GM19025 (cell line): ENCODE measurements around the gene TGDS.

Experiments used
- ATAC-seq: cut with Tn5 transposase; IDR thresholded peaks from one replicate; pipeline ENCODE4 v1.9.1; 2021; ENCODE audit warnings: mild to moderate bottlenecking, low read depth, moderate library complexity; ENCODE audit not compliant: unreplicated experiment

Gene TGDS

GRCh38 chr13:94601446-94602431 is 5.8 kb upstream of the TGDS start, which contains the start of gene GPR180:
Gene GPR180 (plus strand): TSS chr13:94601857. CDS start chr13:94601928, 71 bp downstream.
- peak; percentile 99 for ATAC-seq

- ATAC-seq: no peak
These were observed 3.9 kb upstream of the TGDS start for GRCh38 chr13:94599877-94600276.

DNA sequence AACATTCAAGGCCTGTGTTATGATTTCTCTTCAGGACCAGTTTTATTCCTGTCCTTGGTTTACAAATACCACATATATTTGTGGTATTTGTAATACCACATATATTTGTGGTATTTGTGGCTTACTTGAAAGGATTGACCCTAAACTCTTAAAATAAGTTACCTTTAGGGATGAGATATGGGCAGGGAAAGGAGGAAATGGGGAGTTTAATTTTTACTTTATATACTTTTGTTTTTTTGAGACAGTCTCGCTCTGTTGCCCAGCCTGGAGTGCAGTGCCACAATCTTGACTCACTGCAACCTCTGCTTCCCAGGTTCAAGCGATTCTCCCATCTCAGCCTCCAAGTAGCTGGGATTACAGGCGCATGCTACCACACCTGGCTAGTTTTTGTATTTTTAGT is 2.3 kb upstream of the TGDS start:
- no peak for ATAC-seq

- ATAC-seq: no peak
These were observed 621 bp upstream of the TGDS start for GRCh38 chr13:94596575-94596971.

DNA sequence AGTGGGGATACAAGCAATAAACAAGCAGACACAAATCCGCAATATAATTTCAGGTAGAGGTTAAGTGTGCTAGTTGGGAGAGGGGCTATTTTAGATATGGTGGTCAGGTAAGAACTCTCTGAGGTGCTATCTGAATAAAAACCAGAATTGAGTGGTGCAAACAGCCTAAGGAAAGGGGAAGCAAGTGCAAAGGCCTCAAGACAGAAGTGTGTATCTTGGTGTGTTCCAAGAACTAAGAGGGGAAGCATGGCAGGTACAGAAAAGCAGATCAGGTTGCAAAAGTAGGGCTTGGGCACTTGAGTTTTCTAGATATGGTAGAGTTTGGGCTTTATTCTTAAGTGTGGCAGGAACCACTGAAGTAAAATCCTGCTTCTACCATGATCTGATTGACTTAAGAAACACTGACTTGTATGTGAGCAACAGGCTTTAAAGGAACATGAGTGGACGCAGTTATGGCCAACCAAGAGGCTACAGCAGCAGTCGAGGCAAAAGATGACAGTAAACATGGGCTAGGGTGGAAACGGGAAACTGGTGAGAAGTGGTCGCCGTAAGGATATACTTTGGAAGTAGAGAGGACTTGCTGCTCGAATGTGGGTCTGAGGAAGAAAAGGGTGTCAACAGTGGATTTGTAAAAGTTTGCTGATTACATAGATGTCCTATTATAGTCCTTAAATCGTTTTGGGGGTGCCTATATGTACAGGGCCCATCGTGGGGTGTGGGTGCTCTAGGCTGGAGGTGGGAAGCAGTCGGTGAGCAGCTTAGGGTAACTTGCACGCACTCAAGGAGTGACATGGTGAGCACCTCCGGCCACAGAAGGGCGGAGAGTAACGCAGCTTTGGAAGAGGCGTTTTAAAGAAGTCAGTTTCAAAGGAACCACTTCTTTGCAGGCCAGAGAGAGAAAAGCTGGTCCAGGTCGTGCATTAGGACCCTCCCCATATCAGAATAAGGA is 677 bp downstream of the TGDS start:
- ATAC-seq: peak; percentile 33

GRCh38 chr13:94590744-94591143 is 5.2 kb downstream of the TGDS start:
- ATAC-seq: no peak

- ATAC-seq: no peak
These were observed 7.4 kb downstream of the TGDS start for GRCh38 chr13:94588541-94588940.

GRCh38 chr13:94586371-94586770 is 9.6 kb downstream of the TGDS start:
- no peak for ATAC-seq

- ATAC-seq: no peak
These were observed 10.3 kb downstream of the TGDS start for GRCh38 chr13:94585543-94586101.

DNA sequence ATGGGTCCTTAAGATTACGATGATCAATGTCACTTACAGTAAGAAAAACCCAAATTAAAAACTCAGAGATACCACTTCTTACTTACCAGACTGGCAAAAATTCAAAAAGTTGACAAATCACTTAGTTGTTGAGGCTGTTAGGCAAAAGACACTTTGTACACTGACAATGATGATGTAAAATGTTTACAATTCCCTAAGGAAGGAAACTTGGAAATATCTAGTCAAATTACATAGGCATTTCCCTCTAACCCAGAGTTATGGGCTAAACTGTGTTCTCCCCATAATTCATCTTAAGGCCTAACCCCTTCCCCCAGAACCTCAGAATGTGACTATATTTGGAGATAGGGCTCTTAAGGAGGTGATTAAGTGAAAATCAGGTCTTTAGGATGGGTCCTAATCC is 12.0 kb downstream of the TGDS start:
- ATAC-seq: no peak

- ATAC-seq: no peak
These were observed 16.9 kb downstream of the TGDS start for GRCh38 chr13:94579063-94579462.

GRCh38 chr13:94569615-94570014 is 26.3 kb downstream of the TGDS start:
- no peak for ATAC-seq

DNA sequence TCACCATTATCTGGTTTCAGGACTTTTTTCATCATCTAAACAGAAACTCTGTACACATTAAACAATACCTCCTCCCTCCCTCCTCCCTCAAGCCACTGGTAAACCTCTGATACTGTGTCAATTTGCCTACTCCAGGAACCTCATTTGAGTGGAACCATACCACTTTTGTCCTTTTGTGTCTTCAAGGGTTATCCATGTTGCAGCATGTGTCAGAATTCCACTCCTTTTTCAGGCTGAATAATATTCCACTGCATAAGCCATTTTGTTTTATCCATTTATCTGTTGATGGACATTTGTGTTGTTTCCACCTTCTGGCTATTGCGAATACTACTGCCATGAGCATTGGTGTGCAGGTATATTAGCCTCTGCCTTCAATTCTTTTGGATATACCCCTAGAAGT is 27.5 kb downstream of the TGDS start:
- ATAC-seq: no peak

DNA sequence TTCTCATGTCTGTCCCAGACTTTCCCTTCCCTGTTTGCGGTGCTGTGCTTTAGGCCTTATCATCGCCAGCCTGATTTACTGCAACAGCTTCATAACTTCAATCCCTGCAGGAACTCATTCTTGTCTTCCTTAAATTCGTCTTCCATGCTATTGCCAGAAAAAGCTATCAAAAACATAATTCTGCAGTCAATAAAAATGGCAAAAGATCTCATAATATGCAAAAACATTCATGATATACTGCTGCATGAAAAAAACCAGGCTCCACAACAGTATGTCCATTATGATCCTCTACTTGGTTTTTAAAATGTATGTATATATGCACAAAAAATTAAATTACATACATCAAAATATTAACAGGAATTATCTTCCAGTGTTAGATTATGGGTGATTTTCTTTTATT is 28.4 kb downstream of the TGDS start:
- ATAC-seq: no peak

DNA sequence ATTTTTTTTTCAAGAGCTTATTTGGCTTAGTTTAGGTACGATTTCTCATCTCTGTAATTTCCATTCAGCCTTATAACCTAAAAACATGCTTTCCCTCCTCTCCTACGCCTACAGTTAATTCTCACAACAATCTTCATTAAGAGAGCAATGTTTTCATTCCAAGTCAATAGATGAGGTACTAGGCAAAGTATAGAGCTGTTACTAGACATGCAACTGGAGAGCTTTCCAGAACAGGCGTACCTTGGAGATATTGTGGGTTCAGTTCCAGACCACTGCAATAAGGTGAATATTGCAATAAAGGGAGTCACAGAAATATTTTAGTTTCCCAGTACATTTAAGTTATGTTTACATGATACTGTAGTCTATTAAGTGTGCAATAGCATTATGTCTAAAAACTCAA is 34.8 kb downstream of the TGDS start:
- ATAC-seq: no peak

- no peak for ATAC-seq
These were observed 35.8 kb downstream of the TGDS start for GRCh38 chr13:94560116-94560515.

DNA sequence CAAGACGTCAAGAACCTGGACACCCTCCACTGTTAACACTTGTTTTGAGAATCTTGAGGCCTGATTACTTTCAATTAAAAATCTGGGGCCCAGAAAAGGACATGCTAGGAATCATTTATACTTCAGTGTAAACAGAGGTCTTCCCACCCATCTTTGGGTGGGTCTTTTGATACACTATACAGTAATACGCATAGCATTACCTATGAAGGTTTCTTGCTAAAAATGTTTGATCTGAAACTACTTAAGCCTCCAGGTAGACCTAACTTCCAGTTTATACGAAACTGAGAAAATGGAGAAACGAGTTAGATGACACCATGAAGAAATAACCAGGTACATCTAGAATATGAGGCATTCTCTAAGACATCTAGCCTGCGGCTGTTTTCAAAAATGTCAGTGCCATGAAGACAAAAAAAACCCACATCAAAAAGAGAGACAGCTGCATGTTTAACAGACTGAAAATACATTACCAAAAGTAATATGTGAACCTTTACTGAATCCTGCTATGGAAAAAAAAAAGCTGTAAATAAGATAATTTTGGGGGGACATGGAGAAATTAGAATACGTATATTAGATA is 36.6 kb downstream of the TGDS start:
- ATAC-seq: no peak

- ATAC-seq: no peak
These were observed 37.2 kb downstream of the TGDS start for GRCh38 chr13:94558716-94559115.

DNA sequence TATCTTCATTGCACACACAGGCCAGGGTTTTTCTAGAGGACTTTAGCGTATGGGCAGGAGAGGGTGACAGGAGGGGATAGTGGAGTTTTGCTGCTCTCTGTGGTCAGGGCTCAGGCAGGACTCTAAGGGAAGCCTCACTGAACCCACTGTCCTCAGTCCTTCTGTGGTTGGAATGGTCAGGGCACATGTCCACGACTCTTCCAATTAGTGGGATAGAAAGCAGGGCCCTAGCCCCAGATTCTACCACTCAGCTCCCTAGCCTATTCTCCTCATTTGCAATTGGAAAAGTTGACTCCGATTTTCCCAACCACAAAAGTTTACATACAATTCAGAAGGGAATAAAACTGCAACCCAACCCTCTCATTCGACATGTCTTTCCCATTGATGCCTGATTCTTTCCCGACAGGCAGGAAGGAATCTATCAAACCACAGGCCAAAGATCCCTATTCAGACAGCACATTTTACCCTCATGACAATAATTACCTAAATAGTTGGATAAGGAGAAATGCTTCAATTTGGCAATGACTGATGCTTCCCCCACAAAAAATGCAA is 38.2 kb downstream of the TGDS start:
- ATAC-seq: no peak

- no peak for ATAC-seq
These were observed 39.3 kb downstream of the TGDS start for GRCh38 chr13:94556621-94557020.
